H1 (cell line): ENCODE measurements around the gene CERCAM. TPM values are rescaled to one million over a fixed set of nuclear protein-coding genes. Genes with fewer than 3 reads are reported as not detected.
A peak's percentile ranks its signal among the peaks of the same experiment; 100 is the strongest.

Source experiments
- CTCF ChIA-PET: fragments of 300-600 bp; sonication (Branson Sonifier 250); formaldehyde crosslinking; loops from one replicate; lab custom pipeline; 2021; ENCODE audit not compliant: partially characterized antibody; lab: Charles Lee
- POLR2A ChIA-PET: fragments of 300-600 bp; sonication (Branson Sonifier 250); formaldehyde crosslinking; loops from one replicate; lab custom pipeline; 2021; ENCODE audit warnings: inconsistent platforms; ENCODE audit not compliant: partially characterized antibody; lab: Charles Lee
- DNase-seq, 2 experiments: peaks; one replicate each; pipeline versions ENCODE4 v3.0.0 to v3.0.0-alpha.2; 2010 to 2022; ENCODE audit warnings: low spot score in 2 of 2, low read depth in 1 of 2, mixed read lengths in 1 of 2
- FAIRE-seq: peaks from 2 replicates; lab custom pipeline; 2011; peaks lifted over from hg19 to GRCh38; lab: Jason Lieb, UNC
- H2AFZ ChIP-seq: 2 replicates; pipeline ENCODE4 v1.8.1; 2012; ENCODE audit warnings: low read length, inconsistent platforms
- H2AK5ac ChIP-seq: 2 replicates; pipeline ENCODE4 v1.6.1; 2013; ENCODE audit warnings: low read depth, low read length
- H2BK120ac ChIP-seq: replicated peaks from 2 replicates; pipeline ENCODE3; 2013; ENCODE audit warnings: low read depth, low read length, inconsistent platforms
- H2BK12ac ChIP-seq: 2 replicates; pipeline ENCODE4 v1.6.1; 2013; ENCODE audit warnings: low read depth, low read length
- H2BK15ac ChIP-seq: 2 replicates; pipeline ENCODE4 v1.6.1; 2013; ENCODE audit warnings: low read length
- H2BK20ac ChIP-seq: 2 replicates; pipeline ENCODE4 v1.6.1; 2013; ENCODE audit warnings: low read length
- H2BK5ac ChIP-seq: 2 replicates; pipeline ENCODE4 v1.6.1; 2013; ENCODE audit warnings: low read depth, low read length
- H3K14ac ChIP-seq: 2 replicates; pipeline ENCODE4 v1.6.1; 2013; ENCODE audit warnings: inconsistent platforms; ENCODE audit not compliant: insufficient read length
- H3K18ac ChIP-seq: 2 replicates; pipeline ENCODE4 v1.6.1; 2013; ENCODE audit warnings: low read length; ENCODE audit errors: extremely low read depth
- H3K23ac ChIP-seq: 2 replicates; pipeline ENCODE4 v1.6.1; 2013; ENCODE audit warnings: inconsistent platforms; ENCODE audit not compliant: insufficient read length
- H3K23me2 ChIP-seq: 2 replicates; pipeline ENCODE4 v1.6.1; 2013; ENCODE audit warnings: low read depth, low read length
- H3K27ac ChIP-seq: 2 replicates; pipeline ENCODE4 v1.6.1; 2011; ENCODE audit warnings: low read depth, low read length, inconsistent platforms
- H3K27me3 ChIP-seq, 4 experiments: replicated peaks in 1 of 4; 1 replicate in 1 of 4; 2 replicates in 3 of 4; pipeline versions ENCODE4 v1.6.1 to v1.8.1; 2011 to 2013; ENCODE audit warnings: low read length in 3 of 4, mild to moderate bottlenecking in 3 of 4, inconsistent platforms in 2 of 4, mixed read lengths in 2 of 4, moderate library complexity in 1 of 4; ENCODE audit not compliant: control insufficient read depth in 3 of 4, insufficient read depth in 3 of 4; ENCODE audit errors: extremely low read depth in 1 of 4
- H3K36me3 ChIP-seq, 4 experiments: 2 replicates each; pipeline versions ENCODE4 v1.6.1 to v1.8.1; 2011 to 2013; ENCODE audit warnings: mild to moderate bottlenecking in 4 of 4, low read length in 3 of 4, moderate library complexity in 2 of 4, control low read depth in 1 of 4, inconsistent platforms in 1 of 4; ENCODE audit not compliant: insufficient read depth in 4 of 4, control insufficient read depth in 2 of 4
- H3K4ac ChIP-seq: replicated peaks from 2 replicates; pipeline ENCODE3; 2013; ENCODE audit warnings: low read length, low read depth, mixed read lengths, inconsistent platforms; ENCODE audit not compliant: insufficient read length
- H3K4me1 ChIP-seq, 4 experiments: replicated peaks in 1 of 4; 1 replicate in 1 of 4; 2 replicates in 3 of 4; pipeline versions ENCODE4 v1.6.1 to v1.8.1; 2011 to 2013; ENCODE audit warnings: low read length in 3 of 4, inconsistent platforms in 2 of 4, mixed read lengths in 1 of 4; ENCODE audit not compliant: insufficient read depth in 4 of 4, control insufficient read depth in 3 of 4
- H3K4me2 ChIP-seq, 2 experiments: 2 replicates each; pipeline versions ENCODE4 v1.6.1 to v1.8.1; 2011 to 2013; ENCODE audit warnings: low read depth in 2 of 2, low read length in 2 of 2, control low read depth in 1 of 2, inconsistent platforms in 1 of 2, mild to moderate bottlenecking in 1 of 2; ENCODE audit not compliant: insufficient read depth in 1 of 2
- H3K4me3 ChIP-seq, 4 experiments: fragments of 200-600, 300-600 bp in 1 of 4; sonication (generic), shearing (Covaris generic), sonication (Bioruptor Twin) in 1 of 4; 2 replicates each; pipeline versions ENCODE4 v1.5.1 to v1.8.1; 2011 to 2016; ENCODE audit warnings: low read length in 4 of 4, low read depth in 3 of 4, control low read depth in 2 of 4, inconsistent platforms in 2 of 4, mild to moderate bottlenecking in 2 of 4, mixed read lengths in 1 of 4, moderate library complexity in 1 of 4; ENCODE audit not compliant: insufficient read depth in 2 of 4; ENCODE audit errors: extremely low read depth in 1 of 4
- H3K56ac ChIP-seq: replicated peaks from 2 replicates; pipeline ENCODE3; 2013; ENCODE audit warnings: low read depth, mild to moderate bottlenecking, mixed read lengths, low read length, inconsistent platforms; ENCODE audit not compliant: insufficient read length
- H3K79me1 ChIP-seq: 2 replicates; pipeline ENCODE4 v1.6.1; 2013; ENCODE audit warnings: low read depth, low read length, control low read depth
- H3K79me2 ChIP-seq, 2 experiments: 2 replicates each; pipeline versions ENCODE4 v1.6.1 to v1.8.1; 2012 to 2013; ENCODE audit warnings: low read length in 2 of 2, mild to moderate bottlenecking in 2 of 2, inconsistent platforms in 1 of 2; ENCODE audit not compliant: insufficient read depth in 2 of 2, control insufficient read depth in 1 of 2
- H3K9ac ChIP-seq, 4 experiments: replicated peaks in 1 of 4; 1 replicate in 1 of 4; 2 replicates in 3 of 4; pipeline versions ENCODE4 v1.6.1 to v1.8.1; 2011 to 2013; ENCODE audit warnings: low read depth in 3 of 4, low read length in 3 of 4, control low read depth in 2 of 4, mild to moderate bottlenecking in 2 of 4, moderate library complexity in 2 of 4, inconsistent platforms in 1 of 4; ENCODE audit errors: extremely low read depth in 1 of 4
- H3K9me3 ChIP-seq, 2 experiments: 2 replicates each; pipeline versions ENCODE4 v1.6.1 to v1.8.1; 2012 to 2013; ENCODE audit warnings: mild to moderate bottlenecking in 2 of 2, moderate library complexity in 2 of 2, control low read depth in 1 of 2, inconsistent platforms in 1 of 2, low read depth in 1 of 2, low read length in 1 of 2, mixed read lengths in 1 of 2; ENCODE audit not compliant: insufficient read depth in 2 of 2
- H4K20me1 ChIP-seq, 2 experiments: replicated peaks in 1 of 2; 2 replicates each; pipeline versions ENCODE3 to v1.8.1; 2011 to 2013; ENCODE audit warnings: inconsistent platforms in 2 of 2, low read length in 2 of 2, mild to moderate bottlenecking in 1 of 2; ENCODE audit not compliant: insufficient read depth in 2 of 2, control insufficient read depth in 1 of 2
- H4K5ac ChIP-seq: 2 replicates; pipeline ENCODE4 v1.6.1; 2013; ENCODE audit warnings: low read length, low read depth, mixed read lengths, inconsistent platforms; ENCODE audit not compliant: insufficient read length
- H4K8ac ChIP-seq: 2 replicates; pipeline ENCODE4 v1.8.0; 2013; ENCODE audit warnings: mild to moderate bottlenecking, moderate library complexity, low read length, inconsistent platforms; ENCODE audit not compliant: insufficient read depth; ENCODE audit errors: extremely low read depth
- H4K91ac ChIP-seq: replicated peaks from 2 replicates; pipeline ENCODE3; 2013; ENCODE audit warnings: low read length, mixed read lengths, inconsistent platforms; ENCODE audit not compliant: insufficient read length
- BCL11A ChIP-seq, 2 experiments: IDR thresholded peaks; one replicate each; pipeline ENCODE4 v1.6.1; 2011; ENCODE audit warnings: low read depth in 2 of 2, low read length in 2 of 2, mild to moderate bottlenecking in 2 of 2
- E2F6 ChIP-seq: IDR thresholded peaks from 2 replicates; pipeline ENCODE4 v1.6.1; 2012; ENCODE audit warnings: inconsistent platforms
- EZH2 ChIP-seq: fragments of 200-600 bp; sonication (generic); IDR thresholded peaks from 2 replicates; pipeline ENCODE4 v1.7.1; 2012; ENCODE audit warnings: low read depth, mild to moderate bottlenecking, moderate library complexity, low read length, inconsistent platforms; ENCODE audit not compliant: severe bottlenecking
- GTF2F1 ChIP-seq: IDR thresholded peaks from 2 replicates; pipeline ENCODE4 v1.6.1; 2012; ENCODE audit warnings: low read depth, low read length, improper control_type of control experiment, borderline replicate concordance
- KDM4A ChIP-seq: IDR thresholded peaks from one replicate; pipeline ENCODE4 v1.7.1; 2012; ENCODE audit warnings: low read depth, mild to moderate bottlenecking, moderate library complexity, low read length, inconsistent platforms; ENCODE audit not compliant: severe bottlenecking
- POU5F1 ChIP-seq: IDR thresholded peaks from 2 replicates; pipeline ENCODE4 v1.6.1; 2011; ENCODE audit warnings: low read depth, mild to moderate bottlenecking, low read length, moderate library complexity
- RBBP5 ChIP-seq: IDR thresholded peaks from 2 replicates; pipeline ENCODE4 v1.7.1; 2012; ENCODE audit warnings: low read depth, mild to moderate bottlenecking, inconsistent platforms, low read length, moderate library complexity, borderline replicate concordance
- RXRA ChIP-seq: IDR thresholded peaks from 2 replicates; pipeline ENCODE4 v1.6.1; 2011; ENCODE audit warnings: low read depth, mild to moderate bottlenecking, low read length, moderate library complexity; ENCODE audit not compliant: insufficient read depth
- SAP30 ChIP-seq: fragments of 300-600 bp; sonication (generic); IDR thresholded peaks from 2 replicates; pipeline ENCODE4 v1.7.1; 2012; ENCODE audit warnings: low read length, moderate library complexity, mild to moderate bottlenecking, inconsistent platforms; ENCODE audit not compliant: insufficient read depth, insufficient replicate concordance
- SIRT6 ChIP-seq: IDR thresholded peaks from one replicate; pipeline ENCODE4 v1.7.1; 2012; ENCODE audit warnings: low read length, inconsistent platforms
- SP1 ChIP-seq: IDR thresholded peaks from 2 replicates; pipeline ENCODE4 v1.6.1; 2011; ENCODE audit warnings: low read depth, low read length
- TEAD4 ChIP-seq: IDR thresholded peaks from 2 replicates; pipeline ENCODE4 v1.6.1; 2012; ENCODE audit warnings: low read depth, low read length, inconsistent platforms, mixed read lengths
- WGBS, 2 experiments: shearing (Covaris generic) in 1 of 2; methylation state at CpG; one replicate each; pipeline versions ENCODE4 v1.1.6 to v1.1.7; 2013 to 2015; ENCODE audit warnings: low lambda C conversion rate in 2 of 2, mixed read lengths in 2 of 2, inconsistent platforms in 1 of 2, low coverage in 1 of 2, missing lambda C conversion rate in 1 of 2; ENCODE audit not compliant: insufficient replicate concordance in 2 of 2, insufficient coverage in 1 of 2, insufficient read length in 1 of 2; ENCODE audit errors: extremely low coverage in 1 of 2, missing lambda C conversion rate in 1 of 2; 5-methylcytosine and 5-hydroxymethylcytosine counted together
- polyA plus RNA-seq, 7 experiments: library from polyadenylated mRNA; depleted of rRNA in 3 of 7; stranded (reverse) in 5 of 7; unstranded in 2 of 7; fragments of >200 nt in 5 of 7; fragments of 200-250 nt in 2 of 7; gene quantifications; 1 replicate in 5 of 7; 2 replicates in 1 of 7; 4 replicates in 1 of 7; pipeline versions ENCODE4 v1.2.1 to v1.2.3, GENCODE V29; 2011 to 2013; ENCODE audit warnings: missing spikeins in 2 of 7, mixed read lengths in 2 of 7
- total RNA-seq: library from RNA; stranded (reverse); fragmentation: NEBNext Ultra II Directional; extraction: Animal tissue kit (Norgen Biotek cat#: 25700); gene quantifications from 2 replicates; pipeline ENCODE4 v1.2.1, GENCODE V29; 2021

Gene CERCAM
- total and polyA plus RNA-seq, 2 of the 8 experiments (the other 6 are each of a cell fraction or from before 2014, with no cell fraction given) = 3.1 to 5.2 TPM

GRCh38 chr9:128456613-128457061 is 36.0 kb downstream of the CERCAM start:
- H3K23me2 ChIP-seq = peaks cover 6% of the 10 kb centered on the region
- H3K9me3 ChIP-seq = no peaks in the 10 kb centered on the region
- no peak overlapping the region for H4K91ac ChIP-seq
- H3K4me2 ChIP-seq = peak overlapping the region; percentile 78 to 93
- H3K9ac ChIP-seq = no peak overlapping the region
- H4K8ac ChIP-seq = no peak overlapping the region
- no peak overlapping the region for H4K5ac ChIP-seq
- 2% methylated on average over 13 of the region's 48 CpGs; no CpG with 5 or more reads in 1 of the 2 experiments for WGBS, 2 experiments
- peaks cover 0 to 8% (median 5%) of the 10 kb centered on the region in 4 experiments; a peak in 5 of 7 replicates for H3K4me1 ChIP-seq
- no peaks in the 10 kb centered on the region for H3K79me1 ChIP-seq
- H2BK12ac ChIP-seq = no peak overlapping the region
- H2BK20ac ChIP-seq = no peak overlapping the region
- FAIRE-seq = no peak
- peaks cover 0 to 2% (median 0%) of the 10 kb centered on the region in 4 experiments; a peak in 1 of 8 replicates for H3K36me3 ChIP-seq
- no peak overlapping the region for H3K27ac ChIP-seq
- no peak overlapping the region for H2BK120ac ChIP-seq
- POLR2A ChIA-PET = interaction anchor here (1.0 kb wide), 1 partner anchor 18 kb away, joined by 3 read pairs; no protein-coding TSS in a partner anchor
- no peak overlapping the region for H3K4ac ChIP-seq
- no peak overlapping the region for H2AK5ac ChIP-seq
- no peak overlapping the region for H2BK15ac ChIP-seq
- H3K4me3 ChIP-seq = peak overlapping the region; percentile 57 to 74 (median 70)
- H3K27me3 ChIP-seq = peaks cover 18 to 50% (median 45%) of the 10 kb centered on the region in 4 experiments
- H3K56ac ChIP-seq = no peak overlapping the region
- no peak overlapping the region for H3K18ac ChIP-seq
- H4K20me1 ChIP-seq = peaks cover 14 to 16% of the 10 kb centered on the region in 2 experiments
- no peak overlapping the region for H2AFZ ChIP-seq
- DNase-seq = peak in 1 of 2 experiments; percentile 79
- no peaks in the 10 kb centered on the region for H3K79me2 ChIP-seq
- H2BK5ac ChIP-seq = no peak overlapping the region
- CTCF ChIA-PET = interaction anchor here (0.7 to 2.0 kb wide), 2 partner anchors 29 to 94 kb away, joined by 3 to 5 read pairs; no protein-coding TSS in a partner anchor
- no peak overlapping the region for H3K23ac ChIP-seq
- H3K14ac ChIP-seq = no peak overlapping the region
- TF ChIP-seq EZH2 (peak; percentile 46), E2F6 (peak; percentile 73), SAP30 (no peak), KDM4A (peak; percentile 57), RBBP5 (no peak), SP1 (no peak), SIRT6 (no peak), POU5F1 (no peak), TEAD4 (no peak), RXRA (no peak), GTF2F1 (no peak), BCL11A (IDR thresholded peaks at IDR 0.05; ENCODE audit: low read depth in 2 of 2, low read length in 2 of 2) (no peak)
